Vagina (tissue), 2 donors: ENCODE results near the gene QSOX1.

ENCODE experiments used
- CTCF ChIP-seq, 3 experiments: fragments of 450-650 bp in 2 of 3; fragments of 200-600 bp in 1 of 3; sonication (generic) in 1 of 3; IDR thresholded peaks; one replicate each; pipeline ENCODE4 v1.5.1; 2017 to 2019; ENCODE audit warnings: antibody characterized with exemption in 3 of 3, mild to moderate bottlenecking in 2 of 3, moderate library complexity in 2 of 3
- POLR2A ChIP-seq, 2 donors: fragments of 450-650 bp; IDR thresholded peaks; one replicate each; pipeline ENCODE4 v1.6.1; 2017; ENCODE audit warnings: antibody characterized with exemption in 2 of 2, mild to moderate bottlenecking in 2 of 2, moderate library complexity in 2 of 2

GRCh38 chr1:180213401-180214170, 58.9 kb downstream of the QSOX1 start:
- TF ChIP-seq CTCF (IDR thresholded peaks at IDR 0.05) (no peak), POLR2A (IDR thresholded peaks at IDR 0.05) (no peak)
